Right cardiac atrium (tissue), 5 donors: ENCODE data around the gene UBQLN1. TPM values are rescaled to one million over a fixed set of nuclear protein-coding genes. Genes with fewer than 3 reads are reported as not detected.
"Not testable (repeated sequence)": the region's sequence is repeated elsewhere in the genome, so short reads cannot be mapped to it uniquely, and the experiment has no call there.

Experiments
- ATAC-seq, 2 donors: fragments of 200-7000 bp; cut with Tn5 transposase; one replicate each; pipeline versions ENCODE4 v1.8.0 to v1.9.1; 2020; ENCODE audit warnings: moderate library complexity in 2 of 2, mild to moderate bottlenecking in 1 of 2
- DNase-seq, 3 donors: peaks; one replicate each; pipeline ENCODE4 v3.0.0-alpha.2; 2020
- H3K27ac ChIP-seq: one replicate; pipeline ENCODE4 v1.5.1; 2013; ENCODE audit warnings: mild to moderate bottlenecking, low read length, control low read depth, moderate library complexity
- H3K27me3 ChIP-seq: one replicate; pipeline ENCODE4 v1.6.1; 2013; ENCODE audit not compliant: control insufficient read depth, insufficient read depth
- H3K4me1 ChIP-seq: one replicate; pipeline ENCODE4 v1.6.1; 2013; ENCODE audit warnings: low read length; ENCODE audit not compliant: control insufficient read depth, insufficient read depth
- H3K4me3 ChIP-seq: one replicate; pipeline ENCODE4 v1.5.1; 2013; ENCODE audit warnings: low read length, control low read depth
- H3K9me3 ChIP-seq: one replicate; pipeline ENCODE4 v1.6.1; 2013; ENCODE audit warnings: low read length; ENCODE audit not compliant: control insufficient read depth
- WGBS: extraction: QIAGEN DNeasy Blood & Tissue Kit; methylation state at CpG from one replicate; pipeline ENCODE4 v1.1.7; 2013; 5-methylcytosine and 5-hydroxymethylcytosine counted together
- intact Hi-C, 4 donors: fragments of 100-400 bp; cut with DNase I; formaldehyde crosslinking; loops; one replicate each; pipeline versions ENCODE4 v1.11.0 to v1.14.0; 2022 to 2023
- polyA plus RNA-seq: library from polyadenylated mRNA; stranded (reverse); fragments of 200-250 nt; gene quantifications from one replicate; pipeline ENCODE4 v1.2.3, GENCODE V29; 2013
- total RNA-seq, 4 donors: library from RNA; stranded (reverse); fragmentation: NEBNext Ultra II Directional; extraction: Animal tissue kit (Norgen Biotek cat#: 25700); gene quantifications; one replicate each; pipeline ENCODE4 v1.2.1, GENCODE V29; 2021
- donor health status: healthy with polysubstance abuse.
- donor health status: DM: no; HTN: yes; CAD: no.
- donor health status: DM: no; HTN: no; CAD: no.
- donor health status: DM: no; HTN: yes; CAD: no; lungs with severe emphysema.
- donor health status: DM: yes; HTN: yes; CAD: no.

The UBQLN1 gene
- total and polyA plus RNA-seq, 5 donors, result 31.8 to 88.8 (median 86.4) TPM

- DNase-seq, result no peak
- 95% methylated on average over 1 of the region's 1 CpG for WGBS
These were observed 7.5 kb upstream of the UBQLN1 start for GRCh38 chr9:83715221-83715620.

GRCh38 chr9:83714329-83714728 lies 6.6 kb upstream of the UBQLN1 start:
- DNase-seq, result no peak
- no peaks in the 10 kb centered on the region for H3K27me3 ChIP-seq
- intact Hi-C loops, result no loop called here
- no peak overlapping the region for H3K4me3 ChIP-seq
- no peak for ATAC-seq
- no peaks in the 10 kb centered on the region for H3K9me3 ChIP-seq
- H3K4me1 ChIP-seq, result no peaks in the 10 kb centered on the region
- no peak overlapping the region for H3K27ac ChIP-seq
- 61% methylated on average over 3 of the region's 3 CpGs for WGBS

More at GRCh38 chr9:83715221-83715620, 7.5 kb upstream of the UBQLN1 start:
- Histone ChIP-seq H3K9me3 (no peaks in the 10 kb centered on the region), H3K27me3 (no peaks in the 10 kb centered on the region), H3K4me3 (no peak overlapping the region), H3K27ac (no peak overlapping the region), H3K4me1 (no peaks in the 10 kb centered on the region)
- intact Hi-C loops, result no loop called here
- no peak for ATAC-seq

DNA sequence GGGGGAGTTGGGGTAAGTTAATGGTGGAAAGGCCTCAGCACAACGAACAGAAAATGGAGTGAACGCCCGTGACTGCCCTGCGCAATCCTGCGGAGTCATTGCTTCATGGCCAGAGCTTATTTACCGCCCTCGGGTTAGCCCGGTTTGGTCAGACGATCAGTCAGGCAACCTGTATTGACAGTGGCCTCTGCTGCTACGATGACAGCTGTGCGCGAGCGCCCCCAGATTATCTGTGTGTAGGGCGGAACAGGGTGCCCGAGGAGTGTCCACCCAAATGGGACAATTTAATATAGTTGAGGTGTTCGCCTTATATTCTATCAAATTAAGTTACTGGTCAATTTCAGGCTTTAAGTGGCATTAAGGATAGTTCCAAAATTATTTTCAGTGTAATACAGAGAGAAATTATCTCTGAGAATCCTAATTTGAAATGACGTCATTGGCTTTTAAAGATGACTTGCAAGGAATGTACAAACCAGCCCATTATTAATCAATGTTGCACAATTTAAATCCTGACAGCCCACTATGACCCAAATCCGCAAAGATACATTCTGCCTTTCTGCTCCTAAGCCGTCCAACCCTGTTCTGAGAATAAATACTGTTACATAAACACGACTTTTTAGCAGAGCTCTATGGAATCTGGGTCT lies 879 bp upstream of the UBQLN1 start:
- H3K4me3 ChIP-seq, result peak overlapping the region; percentile 65
- peak overlapping the region; percentile 95 for H3K27ac ChIP-seq
- 14% methylated on average over 20 of the region's 20 CpGs for WGBS
- no peaks in the 10 kb centered on the region for H3K27me3 ChIP-seq
- intact Hi-C loops, result loop anchor here in 2 of 4 donors (5.0 to 10.0 kb wide), 2 partner anchors 84 to 269 kb away; partner anchors contain the start of gene IDNK (in 1 of the 2)
- ATAC-seq (peak; percentile 69 to 75), DNase-seq (peak; percentile 70 to 87 (median 83))
- H3K9me3 ChIP-seq, result no peaks in the 10 kb centered on the region
- no peaks in the 10 kb centered on the region for H3K4me1 ChIP-seq

- Histone ChIP-seq H3K4me3 (peak overlapping the region; percentile 65), H3K27ac (peak overlapping the region; percentile 95), H3K9me3 (no peaks in the 10 kb centered on the region), H3K4me1 (no peaks in the 10 kb centered on the region), H3K27me3 (no peaks in the 10 kb centered on the region)
- ATAC-seq (peak; percentile 82 to 88), DNase-seq (peak in 1 of 3 donors; percentile 82)
- under 1% methylated on average over 26 of the region's 26 CpGs for WGBS
- intact Hi-C loops, result loop anchor here in 2 of 4 donors (5.0 to 10.0 kb wide), 2 partner anchors 83 to 270 kb away; partner anchors contain the start of gene IDNK (in 1 of the 2)
These were observed 315 bp downstream of the UBQLN1 start for GRCh38 chr9:83707518-83707767.

DNA sequence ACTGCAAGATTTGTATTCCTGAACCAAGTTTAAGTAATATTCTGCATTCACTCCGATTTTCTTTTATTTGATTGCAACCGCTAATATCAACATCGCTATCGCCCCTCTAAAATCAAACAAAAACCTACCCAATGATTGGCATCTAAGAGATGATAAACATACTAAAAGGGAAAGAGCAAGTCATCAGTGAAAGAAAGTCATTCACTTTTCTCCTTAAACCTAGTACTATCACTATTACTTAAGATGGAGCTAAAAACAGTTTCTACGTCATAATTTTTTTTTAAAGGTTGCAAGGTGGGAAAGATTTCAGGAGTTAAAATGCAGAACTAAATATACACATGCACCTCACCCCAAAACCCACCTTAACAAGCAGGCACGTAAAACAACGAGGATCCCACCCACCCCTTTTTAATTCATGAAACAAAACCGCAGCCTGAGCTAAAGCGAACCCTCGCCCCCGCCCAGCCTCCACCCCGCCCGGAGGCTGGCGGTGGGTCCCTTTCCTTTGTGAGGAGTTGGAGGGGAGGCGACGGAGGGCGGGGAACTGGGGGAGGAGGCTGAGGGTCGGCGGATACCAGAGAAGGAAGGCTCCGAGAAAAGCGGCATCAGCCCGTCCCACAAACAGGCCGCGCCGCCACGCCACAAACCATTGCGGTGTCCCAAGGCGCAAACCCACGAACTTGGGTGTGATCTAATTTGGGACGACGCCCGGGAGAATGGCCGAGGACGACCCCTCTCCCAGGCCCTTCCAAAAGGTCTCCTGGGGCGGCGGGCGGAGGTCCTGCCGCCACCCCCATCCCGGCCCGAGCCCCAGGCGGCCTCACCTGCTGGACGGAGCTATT lies 861 bp downstream of the UBQLN1 start:
- peak; percentile 9 to 34 for ATAC-seq
- H3K4me1 ChIP-seq, result peaks cover under 1% of the 10 kb centered on the region
- no peaks in the 10 kb centered on the region for H3K27me3 ChIP-seq
- no peaks in the 10 kb centered on the region for H3K9me3 ChIP-seq
- peak overlapping the region; percentile 95 for H3K27ac ChIP-seq
- WGBS, result under 1% methylated on average over 42 of the region's 42 CpGs
- H3K4me3 ChIP-seq, result peak overlapping the region; percentile 65
- DNase-seq, result peak; percentile 51 to 78 (median 73)
- intact Hi-C loops, result loop anchor here in 2 of 4 donors (5.0 to 10.0 kb wide), 2 partner anchors 82 to 270 kb away; partner anchors contain the start of gene IDNK (in 1 of the 2)

DNA sequence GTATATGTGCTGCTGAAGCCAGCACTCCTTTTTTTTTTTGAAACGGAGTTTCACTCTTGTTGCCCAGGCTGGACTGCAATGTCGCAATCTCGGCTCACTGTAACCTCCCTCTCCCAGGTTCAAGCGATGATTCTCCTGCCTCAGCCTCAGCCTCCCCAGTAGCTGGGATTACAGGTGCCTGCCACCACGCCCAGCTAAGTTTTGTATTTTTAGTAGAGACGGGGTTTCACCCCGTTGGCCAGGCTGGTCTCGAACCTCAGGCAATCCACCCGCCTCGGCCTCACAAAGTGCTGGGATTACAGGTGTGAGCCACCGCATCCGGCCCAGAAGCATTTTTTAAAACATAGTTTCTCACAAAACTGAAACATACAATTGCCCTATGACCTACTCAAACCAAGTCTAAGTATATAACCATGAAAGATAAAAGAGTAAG lies 2.5 kb downstream of the UBQLN1 start:
- intact Hi-C loops, result loop anchor here in 2 of 4 donors (5.0 to 10.0 kb wide), 2 partner anchors 80 to 272 kb away; partner anchors contain the start of gene IDNK (in 1 of the 2)
- not testable (repeated sequence) for H3K4me1 ChIP-seq, H3K4me3 ChIP-seq, H3K27me3 ChIP-seq, ATAC-seq, H3K9me3 ChIP-seq, H3K27ac ChIP-seq
- DNase-seq, result peak in 1 of 3 donors; percentile 20
- WGBS, result 95% methylated on average over 12 of the region's 12 CpGs

GRCh38 chr9:83701769-83702168 lies 6.0 kb downstream of the UBQLN1 start:
- ATAC-seq, result no peak
- WGBS, result 46% methylated on average over 6 of the region's 6 CpGs
- H3K4me1 ChIP-seq, result peaks cover 5% of the 10 kb centered on the region
- H3K27me3 ChIP-seq, result no peaks in the 10 kb centered on the region
- no peaks in the 10 kb centered on the region for H3K9me3 ChIP-seq
- DNase-seq, result no peak
- no peak overlapping the region for H3K4me3 ChIP-seq
- H3K27ac ChIP-seq, result no peak overlapping the region
- intact Hi-C loops, result loop anchor here in 1 of 4 donors (10.0 kb wide), 1 partner anchor 77 kb away; the partner anchor contains the start of gene IDNK

DNA sequence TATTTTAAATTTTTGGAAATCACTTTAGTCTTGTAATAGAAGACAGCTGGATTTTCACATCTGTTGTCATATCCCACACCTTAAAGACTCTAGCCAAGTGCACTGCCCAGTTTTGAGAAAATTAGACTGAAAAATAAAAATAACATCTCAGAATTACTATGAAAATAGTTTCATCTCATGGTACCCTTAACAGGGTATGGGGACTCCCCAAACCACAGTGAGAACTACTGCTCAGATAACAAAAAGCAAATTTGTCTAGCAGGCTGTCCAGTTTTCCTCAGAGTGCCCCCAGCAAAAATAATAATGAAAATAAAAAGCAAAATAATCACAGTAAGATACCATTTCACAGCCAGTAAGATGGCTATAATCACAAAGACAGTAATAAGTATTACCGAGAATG lies 6.5 kb downstream of the UBQLN1 start:
- Histone ChIP-seq H3K4me1 (peaks cover 5% of the 10 kb centered on the region), H3K4me3 (no peak overlapping the region), H3K9me3 (no peaks in the 10 kb centered on the region), H3K27me3 (no peaks in the 10 kb centered on the region), H3K27ac (no peak overlapping the region)
- ATAC-seq (no peak), DNase-seq (no peak)
- 94% methylated on average over 1 of the region's 1 CpG for WGBS
- intact Hi-C loops, result loop anchor here in 1 of 4 donors (10.0 kb wide), 1 partner anchor 76 kb away; the partner anchor contains the start of gene IDNK

- no peaks in the 10 kb centered on the region for H3K9me3 ChIP-seq
- intact Hi-C loops, result loop anchor here in 1 of 4 donors (10.0 kb wide), 1 partner anchor 75 kb away; the partner anchor contains the start of gene IDNK
- DNase-seq, result no peak
- ATAC-seq, result no peak
- no peaks in the 10 kb centered on the region for H3K27me3 ChIP-seq
- H3K4me3 ChIP-seq, result no peak overlapping the region
- no peak overlapping the region for H3K27ac ChIP-seq
- peaks cover 5% of the 10 kb centered on the region for H3K4me1 ChIP-seq
- WGBS, result 81% methylated on average over 3 of the region's 3 CpGs
These were observed 8.1 kb downstream of the UBQLN1 start for GRCh38 chr9:83699615-83700014.

DNA sequence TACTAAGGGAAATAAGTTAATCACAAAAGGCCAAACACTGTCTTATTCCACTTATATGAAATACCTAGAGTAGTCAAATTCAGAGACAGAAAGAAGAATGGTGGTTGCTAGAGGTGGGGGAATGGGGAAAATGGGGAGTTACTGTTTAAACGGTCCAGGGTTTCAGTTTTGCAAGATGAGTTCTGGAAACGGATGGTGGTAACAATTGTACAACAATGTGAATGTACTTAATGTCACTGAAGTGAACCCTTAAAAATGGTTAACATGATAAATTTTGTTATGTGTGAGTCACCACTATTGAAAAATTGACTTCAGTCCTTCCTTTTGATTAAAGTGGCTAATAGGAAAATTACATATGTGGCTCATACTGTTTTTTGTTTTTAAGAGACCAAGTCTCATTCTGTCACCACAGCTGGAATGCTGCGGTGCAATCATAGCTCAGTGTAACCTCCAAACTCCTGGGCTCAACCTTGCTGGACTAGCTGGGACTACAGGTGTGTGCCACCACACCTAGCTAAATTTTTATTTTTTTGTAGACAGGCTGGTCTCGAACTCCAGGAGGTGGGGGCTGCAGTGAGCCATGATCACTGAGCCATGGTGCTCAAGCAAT lies 8.7 kb downstream of the UBQLN1 start:
- intact Hi-C loops, result no loop called here
- 67% methylated on average over 4 of the region's 4 CpGs for WGBS
- ATAC-seq (no peak), DNase-seq (no peak)
- Histone ChIP-seq H3K4me3 (no peak overlapping the region), H3K27ac (no peak overlapping the region), H3K9me3 (no peaks in the 10 kb centered on the region), H3K27me3 (no peaks in the 10 kb centered on the region), H3K4me1 (peaks cover 5% of the 10 kb centered on the region)
